OCI-LY1 (cell line): ENCODE measurements around the gene RHBDF2.

Experiments used
- H2AFZ ChIP-seq: fragments of 200-600 bp; sonication (generic), shearing (Covaris generic); 2 replicates; pipeline ENCODE4 v1.6.0; 2014; ENCODE audit warnings: antibody characterized with exemption, mild to moderate bottlenecking, low read length
- H3F3A ChIP-seq: fragments of 200-600 bp; sonication (generic), shearing (Covaris generic); 2 replicates; pipeline ENCODE4 v1.6.0; 2014; ENCODE audit warnings: mild to moderate bottlenecking, antibody characterized with exemption, low read length, moderate library complexity; ENCODE audit not compliant: insufficient read depth
- H3K27ac ChIP-seq: fragments of 200-600 bp; sonication (generic); 2 replicates; pipeline ENCODE4 v1.5.1; 2014; ENCODE audit warnings: low read length, mixed run types, mild to moderate bottlenecking, low read depth; ENCODE audit not compliant: poor library complexity, severe bottlenecking
- H3K27me3 ChIP-seq: fragments of 200-600 bp; sonication (generic); 2 replicates; pipeline ENCODE4 v1.6.0; 2014; ENCODE audit warnings: antibody characterized with exemption, mild to moderate bottlenecking, low read length, moderate library complexity; ENCODE audit not compliant: insufficient read depth
- H3K36me3 ChIP-seq: fragments of 200-600 bp; sonication (generic); 2 replicates; pipeline ENCODE4 v1.6.1; 2014; ENCODE audit warnings: mild to moderate bottlenecking, antibody characterized with exemption, low read length, moderate library complexity, mixed read lengths; ENCODE audit not compliant: insufficient read depth
- H3K4me1 ChIP-seq: fragments of 200-600 bp; sonication (generic); 2 replicates; pipeline ENCODE4 v1.5.1; 2014; ENCODE audit warnings: mild to moderate bottlenecking, low read length, moderate library complexity; ENCODE audit not compliant: insufficient read depth, severe bottlenecking
- H3K4me2 ChIP-seq: fragments of 200-600 bp; sonication (generic), shearing (Covaris generic); 2 replicates; pipeline ENCODE4 v1.6.1; 2014; ENCODE audit warnings: low read length
- H3K4me3 ChIP-seq: fragments of 200-600 bp; sonication (generic); 2 replicates; pipeline ENCODE4 v1.5.1; 2014; ENCODE audit warnings: low read length, low read depth, mild to moderate bottlenecking, mixed read lengths; ENCODE audit not compliant: poor library complexity, severe bottlenecking
- H3K79me2 ChIP-seq: fragments of 200-600 bp; shearing (Covaris generic); 2 replicates; pipeline ENCODE4 v1.6.1; 2016; ENCODE audit warnings: mixed run types, low read length, mixed read lengths; ENCODE audit not compliant: insufficient read depth
- H3K9ac ChIP-seq: fragments of 200-600 bp; sonication (generic), shearing (Covaris generic); 2 replicates; pipeline ENCODE4 v1.6.1; 2014; ENCODE audit warnings: mild to moderate bottlenecking, low read length, mixed read lengths
- H3K9me2 ChIP-seq: fragments of 200-600 bp; sonication (generic), shearing (Covaris generic); 2 replicates; pipeline ENCODE4 v1.6.1; 2014; ENCODE audit warnings: low read depth, mild to moderate bottlenecking, low read length, mixed read lengths
- H3K9me3 ChIP-seq: fragments of 200-600 bp; shearing (Covaris generic); 2 replicates; pipeline ENCODE4 v1.6.1; 2014; ENCODE audit warnings: low read length, mixed read lengths
- H4K20me1 ChIP-seq: fragments of 200-600 bp; sonication (generic), shearing (Covaris generic); 2 replicates; pipeline ENCODE4 v1.6.0; 2016; ENCODE audit warnings: mild to moderate bottlenecking, low read length; ENCODE audit not compliant: insufficient read depth
- CTCF ChIP-seq: fragments of 200-600 bp; sonication (generic), shearing (Covaris generic); IDR thresholded peaks from 2 replicates; pipeline ENCODE4 v1.5.1; 2017; ENCODE audit warnings: mild to moderate bottlenecking, antibody characterized with exemption, low read length, moderate library complexity, mixed read lengths
- EZH2 ChIP-seq: fragments of 200-600 bp; sonication (generic), shearing (Covaris generic); IDR thresholded peaks from 2 replicates; pipeline ENCODE4 v1.8.0; 2017; ENCODE audit warnings: borderline replicate concordance, mixed run types, mild to moderate bottlenecking, antibody characterized with exemption, low read length, moderate library complexity, mixed read lengths

RHBDF2 gene

GRCh38 chr17:76497699-76497978, 3.6 kb downstream of the RHBDF2 start:
- TF ChIP-seq CTCF, result no peak
- no peak for TF ChIP-seq EZH2
- H3K4me2 ChIP-seq, result no peak overlapping the region
- H3K4me3 ChIP-seq, result no peak overlapping the region
- no peaks in the 10 kb centered on the region for H3K36me3 ChIP-seq
- H3K79me2 ChIP-seq, result no peaks in the 10 kb centered on the region
- H2AFZ ChIP-seq, result no peak overlapping the region
- H3K9me3 ChIP-seq, result no peaks in the 10 kb centered on the region
- H3K4me1 ChIP-seq, result peaks cover 54% of the 10 kb centered on the region
- H3K27me3 ChIP-seq, result no peaks in the 10 kb centered on the region
- no peak overlapping the region for H3K9ac ChIP-seq
- no peaks in the 10 kb centered on the region for H3K9me2 ChIP-seq
- no peaks in the 10 kb centered on the region for H3F3A ChIP-seq
- no peaks in the 10 kb centered on the region for H4K20me1 ChIP-seq
- no peak overlapping the region for H3K27ac ChIP-seq

DNA sequence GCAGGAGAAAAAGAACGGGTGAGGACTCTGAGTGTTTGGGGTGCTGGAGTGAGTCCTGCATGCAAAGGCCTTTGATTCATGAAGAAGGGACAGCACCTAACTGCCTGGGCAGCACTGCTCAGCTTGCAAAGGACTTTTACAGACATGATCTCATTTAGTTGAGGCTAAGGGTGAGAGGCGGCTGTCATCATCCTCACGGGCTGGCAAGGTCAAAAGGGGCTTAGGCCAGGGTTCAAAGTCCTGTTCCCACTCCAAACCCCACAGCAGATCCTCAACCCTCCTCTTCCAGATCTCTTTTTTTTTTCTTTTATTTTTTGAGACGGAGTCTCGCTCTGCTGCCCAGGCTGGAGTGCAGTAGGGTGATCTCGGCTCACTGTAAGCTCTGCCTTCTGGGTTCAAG, 4.8 kb downstream of the RHBDF2 start:
- no peaks in the 10 kb centered on the region for H3F3A ChIP-seq
- no peaks in the 10 kb centered on the region for H3K36me3 ChIP-seq
- no peak overlapping the region for H3K4me2 ChIP-seq
- H3K9me2 ChIP-seq, result no peaks in the 10 kb centered on the region
- H3K27me3 ChIP-seq, result no peaks in the 10 kb centered on the region
- no peak for TF ChIP-seq CTCF
- no peak for TF ChIP-seq EZH2
- H3K9ac ChIP-seq, result no peak overlapping the region
- peaks cover 54% of the 10 kb centered on the region for H3K4me1 ChIP-seq
- H2AFZ ChIP-seq, result no peak overlapping the region
- H4K20me1 ChIP-seq, result no peaks in the 10 kb centered on the region
- no peak overlapping the region for H3K27ac ChIP-seq
- H3K79me2 ChIP-seq, result no peaks in the 10 kb centered on the region
- no peak overlapping the region for H3K4me3 ChIP-seq
- H3K9me3 ChIP-seq, result no peaks in the 10 kb centered on the region

DNA sequence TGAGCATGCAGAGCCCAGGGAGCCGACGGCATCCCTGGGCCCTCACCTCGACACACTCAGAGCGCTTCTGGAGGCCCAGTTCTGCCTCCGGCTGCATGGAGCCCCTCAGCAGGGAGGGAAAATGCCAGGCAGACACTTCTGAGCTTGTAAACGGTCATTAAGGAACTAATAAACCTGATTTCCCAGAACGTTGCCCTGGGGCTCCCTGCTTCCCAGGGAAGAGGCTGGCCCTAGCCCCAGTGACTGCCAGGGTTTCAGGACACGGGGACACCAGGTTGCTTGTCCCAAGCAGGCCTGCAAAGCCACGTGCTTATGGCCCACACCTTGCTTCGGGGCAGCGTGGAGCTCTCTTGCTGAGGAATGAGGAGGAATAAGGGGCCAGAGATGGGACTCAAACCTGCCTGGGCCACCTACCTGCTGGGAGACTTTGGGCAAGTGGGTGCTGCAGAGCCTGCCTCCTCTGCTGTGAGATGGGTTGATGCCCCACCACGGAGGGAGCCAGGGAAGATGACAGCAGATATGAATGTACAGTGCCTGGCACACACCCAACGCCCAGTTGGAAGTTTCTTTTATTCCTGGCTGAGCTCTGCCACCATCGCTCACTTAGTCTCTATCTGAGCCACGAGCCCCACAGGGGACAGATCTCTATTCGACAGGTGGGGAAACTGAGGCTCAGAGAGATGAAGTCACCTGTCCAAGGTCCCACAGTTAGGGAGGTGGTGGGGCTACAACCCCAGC, 5.4 kb downstream of the RHBDF2 start:
- H2AFZ ChIP-seq, result no peak overlapping the region
- H3K4me1 ChIP-seq, result peaks cover 53% of the 10 kb centered on the region
- no peaks in the 10 kb centered on the region for H3K79me2 ChIP-seq
- no peak overlapping the region for H3K27ac ChIP-seq
- TF ChIP-seq EZH2, result no peak
- no peak for TF ChIP-seq CTCF
- H3K9me3 ChIP-seq, result no peaks in the 10 kb centered on the region
- H3K9me2 ChIP-seq, result no peaks in the 10 kb centered on the region
- no peaks in the 10 kb centered on the region for H4K20me1 ChIP-seq
- no peaks in the 10 kb centered on the region for H3K27me3 ChIP-seq
- H3K36me3 ChIP-seq, result no peaks in the 10 kb centered on the region
- no peaks in the 10 kb centered on the region for H3F3A ChIP-seq
- no peak overlapping the region for H3K4me3 ChIP-seq
- H3K4me2 ChIP-seq, result no peak overlapping the region
- H3K9ac ChIP-seq, result no peak overlapping the region
